HTERT RPE-1 (cell line): Measurements from ENCODE around the gene TMIGD1.

ENCODE experiments used
- in situ Hi-C: fragments of 300-500 bp; cut with MboI; formaldehyde crosslinking; loops from 4 replicates; pipeline ENCODE4 v1.14.3; 2020; ENCODE audit warnings: low sequenced_read_pairs

The TMIGD1 gene

GRCh38 chr17:30333503-30334360 lies at the start of gene TMIGD1:
TMIGD1 (minus strand) TSS chr17:30334057; CDS start chr17:30332133, 1,924 bp downstream.
- in situ Hi-C loops = no loop called here

GRCh38 chr17:30382345-30382744 lies 48.5 kb upstream of the TMIGD1 start:
- in situ Hi-C loops = no loop called here

GRCh38 chr17:30381340-30381659 lies 47.4 kb upstream of the TMIGD1 start:
- in situ Hi-C loops = no loop called here

GRCh38 chr17:30380643-30381339 lies 46.9 kb upstream of the TMIGD1 start:
- in situ Hi-C loops = no loop called here

GRCh38 chr17:30379903-30380381 lies 46.1 kb upstream of the TMIGD1 start:
- in situ Hi-C loops = no loop called here

GRCh38 chr17:30379303-30379902 lies 45.5 kb upstream of the TMIGD1 start:
- in situ Hi-C loops = no loop called here

- in situ Hi-C loops = no loop called here
Observed at GRCh38 chr17:30378825-30379302, 45.0 kb upstream of the TMIGD1 start, which contains the start of gene CPD. CPD (plus strand) TSS chr17:30378927; CDS start chr17:30378981, 54 bp downstream.

GRCh38 chr17:30378241-30378824 lies 44.5 kb upstream of the TMIGD1 start:
- in situ Hi-C loops = no loop called here

- in situ Hi-C loops = no loop called here
Observed at GRCh38 chr17:30377574-30378240, 43.9 kb upstream of the TMIGD1 start.

GRCh38 chr17:30376621-30377452 lies 43.0 kb upstream of the TMIGD1 start:
- in situ Hi-C loops = no loop called here

GRCh38 chr17:30375661-30376060 lies 41.8 kb upstream of the TMIGD1 start:
- in situ Hi-C loops = no loop called here

GRCh38 chr17:30372755-30373154 lies 38.9 kb upstream of the TMIGD1 start:
- in situ Hi-C loops = no loop called here

GRCh38 chr17:30369995-30370394 lies 36.1 kb upstream of the TMIGD1 start:
- in situ Hi-C loops = no loop called here

GRCh38 chr17:30368912-30369720 lies 35.3 kb upstream of the TMIGD1 start:
- in situ Hi-C loops = no loop called here

- in situ Hi-C loops = no loop called here
Observed at GRCh38 chr17:30366536-30366935, 32.7 kb upstream of the TMIGD1 start.

GRCh38 chr17:30363715-30364202 lies 29.9 kb upstream of the TMIGD1 start:
- in situ Hi-C loops = no loop called here

- in situ Hi-C loops = no loop called here
Observed at GRCh38 chr17:30361766-30362279, 28.0 kb upstream of the TMIGD1 start.

- in situ Hi-C loops = no loop called here
Observed at GRCh38 chr17:30360086-30360808, 26.4 kb upstream of the TMIGD1 start.
